ENCODE data around the gene NEB.

DNA sequence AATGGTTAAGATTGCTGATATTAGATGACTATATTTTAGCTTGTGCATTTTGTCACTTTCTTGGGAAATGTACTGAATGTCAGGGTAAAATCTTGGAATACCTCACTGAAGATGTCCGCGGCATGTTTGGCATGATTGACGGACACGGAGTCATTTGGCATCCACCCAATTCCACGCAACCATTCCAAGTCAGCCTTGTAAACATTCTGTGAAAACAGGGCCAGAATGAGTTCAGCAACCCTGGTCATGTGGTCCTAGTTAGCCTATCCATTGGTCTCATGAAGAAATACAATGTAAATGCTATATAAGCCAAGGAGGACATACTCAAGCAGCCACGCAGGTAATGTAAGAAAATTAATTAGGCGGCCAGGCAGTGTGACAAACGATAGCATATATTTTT, 165.1 kb downstream of the NEB start:
- TF ChIP-seq CTCF (IDR thresholded peaks at IDR 0.05) (no peak), POLR2A (IDR thresholded peaks at IDR 0.05) (no peak)
